ENCODE results near the gene ZCCHC13.
"Not testable (repeated sequence)": the region's sequence is repeated elsewhere in the genome, so short reads cannot be mapped to it uniquely, and the experiment has no call there.

The ZCCHC13 gene

DNA sequence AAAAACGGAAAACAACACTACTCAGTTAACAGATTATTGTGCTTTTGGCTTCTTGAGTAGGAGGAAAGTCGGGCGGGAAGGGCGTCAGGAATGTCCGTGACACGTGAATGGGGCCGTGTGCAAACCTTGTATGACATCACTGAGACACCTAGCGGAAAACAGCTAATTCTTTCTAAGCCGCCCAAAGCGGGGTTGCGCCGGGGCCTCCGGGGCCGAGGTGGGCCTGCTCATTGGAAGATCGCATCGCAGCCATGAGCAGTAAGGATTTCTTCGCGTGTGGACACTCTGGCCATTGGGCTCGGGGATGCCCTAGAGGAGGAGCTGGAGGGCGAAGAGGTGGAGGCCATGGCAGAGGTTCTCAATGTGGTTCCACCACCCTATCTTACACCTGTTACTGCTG lies at the start of gene ZCCHC13:
Gene ZCCHC13 (plus strand): TSS at position 165 of the 400 bp plus-strand sequence. CDS start 87 bp downstream, at position 252.
- DNase-seq = no peak

DNA sequence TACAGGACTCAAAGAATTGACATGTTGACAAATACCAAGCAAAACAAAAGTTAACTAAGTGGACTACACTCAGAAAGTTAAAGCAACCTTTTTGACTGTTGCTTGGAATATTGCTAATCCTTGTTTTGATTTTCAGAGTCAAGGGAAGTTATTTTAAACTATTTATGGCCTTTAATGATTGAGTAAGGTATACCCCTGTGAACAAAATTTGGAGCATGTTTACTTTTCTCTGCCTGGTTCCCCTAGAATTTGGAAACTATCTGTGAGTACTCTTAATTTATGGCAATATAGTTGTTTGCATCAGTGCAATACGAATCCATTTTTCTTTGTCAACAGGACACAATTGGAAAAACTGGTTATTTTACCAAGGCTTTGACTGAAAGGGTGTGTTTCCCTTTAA lies 45.9 kb upstream of the ZCCHC13 start:
- not testable (repeated sequence) for DNase-seq

DNA sequence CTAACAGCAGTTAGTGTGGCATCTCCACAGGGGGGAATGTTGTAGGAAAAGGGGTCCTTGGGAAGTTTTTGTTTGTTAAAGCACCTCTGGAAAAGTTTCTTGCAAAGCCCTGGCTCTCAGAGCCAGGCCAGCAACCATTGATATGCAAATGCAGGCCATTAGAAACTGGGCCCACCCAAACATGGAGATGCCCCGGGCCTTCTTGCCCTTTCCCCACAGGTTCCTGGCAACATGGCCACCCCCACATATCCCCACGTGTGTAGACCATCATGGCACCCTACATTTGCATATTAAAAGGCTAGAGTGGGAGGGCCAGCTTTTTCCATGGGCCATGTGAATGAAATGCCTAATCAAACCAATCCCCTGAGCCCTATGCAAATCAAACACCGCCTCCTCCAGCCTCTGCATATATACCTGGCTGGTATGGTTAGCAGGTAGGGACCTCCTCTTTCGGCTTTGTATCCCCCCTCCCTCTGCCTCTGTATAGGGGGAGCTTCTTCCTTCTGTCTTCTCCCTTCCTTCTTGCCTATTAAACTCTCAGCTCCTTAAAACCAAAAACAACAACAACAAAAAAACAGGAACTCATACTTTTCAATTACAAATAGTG lies 44.0 kb upstream of the ZCCHC13 start:
- DNase-seq = no peak

DNA sequence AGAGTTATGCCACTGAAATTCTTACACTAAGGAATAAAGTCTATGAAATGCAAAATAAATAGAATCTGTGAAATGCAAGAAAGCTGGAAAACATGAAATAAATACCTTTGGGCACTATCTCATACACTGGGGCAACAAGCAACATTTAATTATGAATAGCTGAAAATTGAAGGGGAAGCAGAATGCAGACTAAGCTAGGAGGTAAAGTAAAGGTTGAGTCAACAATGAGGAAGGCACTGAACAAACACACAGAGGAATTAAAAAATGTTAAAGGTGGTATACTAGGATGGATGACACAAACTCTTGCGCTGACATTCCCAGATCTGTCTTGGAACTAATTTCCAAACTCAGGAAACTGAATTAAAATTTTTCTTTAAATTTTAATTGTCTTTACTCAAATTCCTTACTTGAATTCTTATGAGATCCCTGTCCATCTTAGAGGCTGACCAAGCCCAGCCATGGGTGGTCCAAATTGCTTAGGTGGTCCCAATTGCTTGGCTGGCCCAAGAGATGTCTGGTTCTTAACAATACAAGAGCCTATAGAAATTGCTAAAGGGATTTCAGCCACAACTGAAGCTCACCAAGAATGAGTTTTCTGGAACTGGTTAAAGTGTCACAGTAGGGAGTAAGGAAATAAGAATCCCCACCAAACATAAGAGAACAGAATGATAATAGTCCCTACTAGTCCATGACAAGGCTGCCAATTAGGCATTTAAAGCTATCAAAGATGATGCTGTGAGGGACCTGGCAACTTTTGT lies 41.3 kb upstream of the ZCCHC13 start:
- no peak for DNase-seq

DNA sequence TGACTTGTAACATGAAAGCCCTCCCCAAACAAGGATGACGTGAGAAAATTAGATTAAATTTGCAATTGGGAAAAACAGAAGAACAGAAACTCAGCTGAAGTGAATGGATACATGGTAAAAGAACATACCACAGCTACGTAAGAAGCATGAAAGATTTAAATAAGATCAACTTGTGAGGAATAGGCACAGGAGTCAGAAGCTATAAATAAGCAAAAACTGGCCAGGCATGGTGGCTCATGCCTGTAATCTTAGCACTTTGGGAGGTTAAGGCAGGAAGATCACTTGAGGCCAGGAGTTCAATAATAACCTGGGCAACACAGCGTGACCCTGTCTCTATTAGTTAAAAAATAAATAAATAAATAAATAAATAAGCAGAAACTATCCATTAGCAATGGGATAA lies 33.6 kb upstream of the ZCCHC13 start:
- no peak for DNase-seq

DNA sequence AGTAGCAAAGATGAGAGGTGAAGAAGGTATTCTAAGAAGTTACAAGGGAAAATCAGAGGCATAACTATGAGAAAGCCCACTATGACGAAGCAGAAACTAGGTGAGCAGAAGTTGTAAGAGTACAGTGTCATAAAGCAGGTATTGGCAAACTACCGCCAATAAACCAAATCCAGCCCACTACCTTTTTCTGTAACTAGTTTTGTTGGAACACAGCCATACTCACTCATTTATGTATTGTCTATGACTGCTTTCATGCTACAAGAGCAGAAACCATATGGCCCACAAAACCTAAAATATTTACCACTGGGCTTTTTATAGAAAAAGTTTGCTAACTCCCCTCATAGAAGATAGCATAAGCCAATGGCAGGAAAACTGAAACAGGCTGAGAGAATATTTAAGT lies 31.8 kb upstream of the ZCCHC13 start:
- no peak for DNase-seq

DNA sequence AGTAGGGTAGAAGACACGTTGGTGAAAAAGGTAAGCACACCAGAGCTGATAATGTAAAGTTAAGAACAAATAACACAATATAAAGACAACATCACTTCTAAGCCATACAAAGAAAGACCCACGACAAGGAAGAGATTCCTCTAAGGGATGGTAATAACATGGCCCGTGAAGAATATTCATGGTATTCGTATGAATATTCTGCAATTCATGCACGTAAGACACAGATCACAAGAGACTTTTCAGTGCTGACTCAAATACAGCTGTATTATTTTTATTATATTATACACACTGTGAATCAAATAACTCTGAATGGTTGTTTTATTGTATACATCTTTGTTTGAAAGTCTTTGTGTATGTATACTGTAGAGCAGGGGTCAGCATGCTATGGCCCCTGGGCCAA lies 29.5 kb upstream of the ZCCHC13 start:
- DNase-seq = no peak

DNA sequence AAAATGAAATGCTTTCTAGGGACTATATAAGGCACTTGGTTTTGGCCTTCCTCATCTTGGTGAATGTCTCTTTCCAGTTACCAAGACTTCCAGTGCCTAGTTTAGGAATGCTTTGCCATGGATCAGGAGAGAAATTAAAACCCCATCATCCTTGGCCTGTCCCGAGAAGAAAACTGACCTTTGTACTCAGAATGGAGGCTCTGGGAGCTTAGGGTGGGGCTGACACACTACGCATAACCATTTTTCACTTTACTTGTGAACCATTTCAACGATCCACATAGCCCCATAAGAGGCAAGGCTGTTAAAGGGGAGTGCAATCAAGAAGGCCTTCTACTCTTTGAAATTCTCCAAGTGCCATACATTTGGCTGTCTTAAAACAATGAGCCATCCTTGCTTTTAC lies 26.7 kb upstream of the ZCCHC13 start:
- DNase-seq = no peak

DNA sequence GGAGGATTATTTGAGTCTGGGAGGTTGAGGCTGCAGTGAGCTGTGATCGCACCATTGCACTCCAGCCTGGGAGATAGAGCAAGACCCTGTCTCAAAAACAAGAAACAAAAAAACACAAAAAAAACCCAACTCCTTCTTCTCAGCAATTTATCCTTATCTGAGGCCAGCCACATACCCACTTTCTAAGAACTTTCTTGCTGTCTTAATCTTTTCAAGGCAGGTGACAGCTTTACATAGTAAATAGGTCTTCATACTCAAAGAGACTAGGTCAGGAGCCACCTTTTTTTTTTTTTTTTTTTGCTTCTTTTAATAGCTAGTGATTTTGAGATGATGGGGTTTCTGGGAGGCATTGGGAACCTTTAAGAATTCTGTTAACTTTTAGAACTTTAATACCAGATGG lies 26.1 kb upstream of the ZCCHC13 start:
- no peak for DNase-seq

DNA sequence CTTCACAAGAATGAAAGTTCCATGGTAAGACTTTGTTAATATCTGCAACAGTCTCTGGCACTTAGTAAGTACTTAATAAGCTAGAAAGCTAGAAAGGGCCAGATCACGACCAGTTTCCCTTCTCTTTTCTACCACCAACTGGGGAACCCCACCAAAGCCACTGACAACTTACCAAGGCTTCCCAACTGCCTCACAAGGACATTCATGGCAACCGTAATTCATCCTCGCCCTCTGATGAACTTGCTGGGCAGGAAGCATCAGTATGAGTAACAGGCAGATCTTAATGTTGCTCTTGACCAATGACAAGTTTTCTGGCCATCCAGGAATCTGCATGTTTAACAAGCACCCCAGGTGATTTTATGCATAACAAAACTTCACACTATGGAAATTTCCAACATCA lies 23.2 kb upstream of the ZCCHC13 start:
- DNase-seq = no peak

DNA sequence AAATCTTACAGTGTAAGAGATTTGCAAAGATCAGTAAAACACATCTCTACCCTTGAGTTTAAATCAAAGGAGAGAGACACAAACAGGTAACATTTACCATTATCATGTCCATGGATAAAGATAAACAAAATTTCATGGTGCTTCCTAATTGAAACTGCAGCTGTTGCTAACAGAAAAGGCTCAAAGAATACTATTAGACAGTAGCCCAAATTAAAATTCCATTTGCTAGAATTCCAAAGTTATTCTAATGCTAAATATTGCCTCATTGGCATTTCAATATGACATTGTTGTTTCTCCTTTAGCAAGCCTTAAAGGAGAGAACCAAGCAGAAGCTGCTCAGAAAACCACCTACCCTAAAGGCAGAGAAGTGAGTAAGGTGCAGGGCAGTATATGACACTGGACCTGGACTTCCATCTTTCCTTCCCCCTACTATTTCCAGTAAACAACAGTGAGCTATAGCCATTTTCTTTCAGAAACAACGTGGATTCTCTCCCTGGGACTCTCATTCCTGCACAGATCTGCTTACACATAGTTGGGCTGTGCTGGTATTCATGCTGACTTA lies 19.5 kb upstream of the ZCCHC13 start:
- DNase-seq = no peak

DNA sequence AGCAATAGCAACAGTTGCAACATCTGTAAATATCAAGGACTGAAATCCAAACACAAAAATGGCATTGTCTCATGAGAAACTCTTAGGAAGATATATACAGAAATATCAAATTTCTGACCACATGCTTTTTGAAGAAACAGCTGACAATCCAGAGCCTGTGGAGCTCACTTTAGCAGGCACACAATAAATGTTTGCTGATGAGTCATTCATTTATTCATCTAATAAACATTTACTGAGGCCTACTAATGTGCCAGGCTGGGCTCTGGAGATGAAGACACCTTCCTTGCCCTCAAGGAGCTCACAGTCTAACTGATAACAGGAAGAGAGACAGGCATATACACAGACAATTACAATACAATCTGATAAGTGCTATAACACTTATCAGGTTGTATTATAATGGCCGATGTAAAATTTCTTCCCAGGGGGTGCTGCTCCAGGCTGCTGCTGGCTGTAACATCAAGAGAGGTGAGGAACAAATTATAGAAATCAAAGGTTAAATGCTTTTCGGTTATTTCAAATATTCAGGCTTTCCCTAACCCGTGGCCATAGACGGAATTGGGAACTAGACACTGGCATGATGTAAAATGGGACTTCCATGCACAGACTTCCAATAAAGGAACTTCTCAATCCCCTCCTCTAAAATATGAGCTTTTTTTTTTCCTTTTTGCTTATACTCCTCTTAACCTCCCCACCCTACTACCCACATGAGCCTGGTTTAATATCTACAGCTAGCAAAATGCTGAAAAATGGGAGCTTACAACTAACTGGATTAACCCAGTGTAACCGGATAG lies 16.8 kb upstream of the ZCCHC13 start:
- no peak for DNase-seq

DNA sequence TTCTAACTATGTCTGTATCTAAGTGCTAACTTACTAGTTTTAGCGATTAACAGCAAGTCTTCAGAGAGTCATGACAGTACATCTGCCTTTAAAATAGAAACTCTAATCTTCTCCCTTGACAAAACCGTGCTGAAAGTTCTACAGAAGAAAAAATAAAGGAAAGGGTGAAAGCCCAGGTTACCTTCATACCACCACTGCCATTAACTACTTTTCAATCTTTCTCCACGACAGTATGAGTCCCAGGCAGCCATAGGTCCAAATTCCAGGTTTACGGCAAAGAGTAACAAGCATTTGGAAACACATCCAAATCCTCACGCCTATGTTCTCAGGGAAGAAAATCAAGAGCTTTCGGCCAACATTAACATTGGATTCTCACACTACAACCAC lies 12.4 kb upstream of the ZCCHC13 start:
- DNase-seq = no peak

DNA sequence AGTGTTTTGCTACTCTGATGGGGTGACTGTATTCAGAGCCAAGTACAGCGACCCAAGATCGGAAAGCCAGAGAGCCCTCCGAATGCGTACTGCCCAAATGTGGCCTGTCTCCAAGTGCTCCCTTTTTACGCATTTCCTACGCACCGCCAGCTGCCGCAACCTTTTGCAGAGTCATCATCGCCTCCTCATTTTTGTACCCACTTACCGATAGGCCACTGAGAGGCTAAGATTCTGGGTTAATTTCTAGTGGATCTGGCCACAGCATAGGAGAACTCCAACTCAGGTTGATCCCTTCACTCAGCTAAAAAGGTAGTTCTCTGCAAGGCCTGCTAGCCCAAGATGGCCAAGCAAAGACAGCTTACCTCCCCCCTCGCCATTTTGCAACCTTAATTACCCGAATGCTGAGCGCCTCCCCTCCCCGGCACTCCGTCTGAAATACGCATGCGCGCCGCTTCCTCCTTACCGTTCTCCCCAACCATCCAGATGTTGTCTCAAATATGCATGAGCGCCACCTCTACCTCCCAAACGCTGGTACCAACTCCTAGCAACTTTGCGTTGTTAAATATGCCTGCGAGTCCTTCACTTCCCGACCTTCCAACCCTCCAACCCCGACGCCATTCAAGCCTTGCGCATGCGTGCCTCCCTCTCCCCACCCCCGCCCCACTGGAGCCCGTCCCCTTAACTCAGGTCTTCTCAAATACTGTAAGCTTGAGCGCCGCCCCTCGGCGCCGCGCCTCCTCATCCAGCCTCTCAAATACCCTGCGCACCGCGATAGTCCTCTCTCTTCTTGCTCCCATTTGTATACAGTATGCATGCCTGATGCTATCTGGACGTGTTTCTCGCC lies 11.8 kb upstream of the ZCCHC13 start:
- DNase-seq = peak; percentile 3 to 80

DNA sequence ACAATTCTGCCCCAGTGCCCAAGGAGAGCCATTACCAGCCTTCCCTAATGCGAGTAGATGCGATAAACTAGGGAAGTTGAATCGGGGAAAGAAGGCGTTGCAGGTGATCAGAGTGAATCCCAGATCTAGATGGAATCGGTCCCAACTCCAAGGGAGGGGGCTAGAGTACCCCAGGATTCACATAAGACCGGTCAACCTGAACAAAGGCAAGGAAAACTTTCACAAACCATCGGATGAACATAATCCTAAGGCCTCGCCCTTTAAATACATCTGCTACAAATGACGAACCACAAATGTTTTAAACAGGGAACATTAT lies 11.2 kb upstream of the ZCCHC13 start:
- no peak for DNase-seq

DNA sequence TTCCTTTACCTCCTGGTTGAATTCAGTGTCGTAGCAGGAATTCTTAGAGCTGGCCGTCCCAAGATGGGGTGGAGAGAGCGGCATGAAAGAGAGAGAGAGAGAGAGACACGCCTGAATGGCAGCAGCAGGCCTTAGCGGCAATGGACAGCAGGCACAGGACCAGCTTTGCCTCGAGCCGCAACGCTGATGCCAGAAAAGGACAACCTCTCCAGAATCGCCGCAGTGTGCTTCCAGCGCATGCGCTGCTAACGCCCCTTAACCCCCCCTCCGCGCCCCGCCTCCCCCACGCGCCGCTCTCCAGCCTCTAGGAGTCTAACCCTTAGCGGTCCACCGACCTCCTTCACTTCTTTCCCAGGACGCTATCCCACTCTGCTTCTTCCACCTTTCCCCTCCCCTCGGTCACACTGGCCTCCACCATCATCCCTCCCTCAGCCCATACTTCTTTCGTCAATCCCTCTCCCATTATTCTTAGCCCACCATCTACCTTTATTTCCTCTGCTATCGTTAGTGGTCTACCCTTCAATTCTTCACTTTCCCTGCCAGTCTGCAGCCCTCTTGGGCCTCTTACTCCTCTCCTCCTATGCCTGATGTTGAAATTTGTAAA lies 10.5 kb upstream of the ZCCHC13 start:
- peak in 1 of 2 experiments; percentile 17 for DNase-seq

DNA sequence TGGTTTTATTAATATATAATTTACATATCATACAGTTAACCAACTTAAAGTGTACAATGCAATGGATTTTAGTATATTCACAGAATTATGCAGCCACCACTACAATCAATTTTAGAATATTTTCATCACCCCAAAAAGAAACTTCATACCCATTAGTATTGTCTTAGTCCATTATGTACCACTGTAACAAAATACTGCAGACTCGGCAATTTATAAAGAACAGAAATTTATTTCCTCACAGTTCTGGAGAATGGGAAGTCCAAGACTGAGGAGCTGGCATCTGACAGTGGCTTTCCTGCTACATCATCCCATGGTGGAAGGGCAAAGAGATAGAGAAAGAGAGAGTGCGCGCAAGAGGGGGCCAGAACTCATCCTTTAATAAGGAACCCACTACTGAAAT lies 8.9 kb upstream of the ZCCHC13 start:
- DNase-seq = no peak

DNA sequence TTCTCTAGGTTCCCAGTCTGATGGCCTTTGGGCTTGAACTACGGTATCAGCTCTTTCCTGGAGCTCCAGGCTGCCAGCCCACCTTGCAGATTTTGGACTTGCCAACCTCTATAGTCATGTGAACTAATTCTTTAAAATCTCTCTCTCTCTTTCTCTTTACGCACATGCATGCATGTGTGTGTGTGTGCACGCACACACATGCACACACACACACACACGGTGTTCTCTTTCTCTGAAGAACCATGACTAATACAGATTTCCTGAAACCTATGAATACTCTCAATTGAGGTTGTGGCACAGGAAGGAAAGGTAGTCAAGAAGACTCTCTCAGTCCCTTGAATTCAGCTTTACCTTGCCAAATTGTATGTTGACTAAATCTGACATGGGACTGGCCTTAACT lies 6.2 kb upstream of the ZCCHC13 start:
- DNase-seq = no peak

DNA sequence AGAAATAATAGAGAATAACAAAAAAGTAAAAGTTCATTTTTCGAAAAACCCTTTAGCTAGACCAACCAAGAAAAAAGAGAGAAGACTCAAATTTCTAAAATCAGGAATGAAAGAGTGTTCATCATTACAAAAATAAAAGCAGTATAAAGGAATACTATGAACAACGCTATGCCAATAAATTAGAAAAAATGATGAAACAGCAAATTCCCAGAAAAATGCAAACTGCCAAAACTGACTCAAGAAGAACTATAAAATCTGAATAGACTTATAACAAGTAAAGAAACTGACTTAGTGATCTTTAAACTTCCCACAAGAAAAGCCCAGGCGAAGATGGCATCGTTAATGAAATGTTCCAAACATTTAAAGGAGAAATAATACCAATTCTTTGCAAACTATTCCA lies 3.1 kb upstream of the ZCCHC13 start:
- DNase-seq = no peak

DNA sequence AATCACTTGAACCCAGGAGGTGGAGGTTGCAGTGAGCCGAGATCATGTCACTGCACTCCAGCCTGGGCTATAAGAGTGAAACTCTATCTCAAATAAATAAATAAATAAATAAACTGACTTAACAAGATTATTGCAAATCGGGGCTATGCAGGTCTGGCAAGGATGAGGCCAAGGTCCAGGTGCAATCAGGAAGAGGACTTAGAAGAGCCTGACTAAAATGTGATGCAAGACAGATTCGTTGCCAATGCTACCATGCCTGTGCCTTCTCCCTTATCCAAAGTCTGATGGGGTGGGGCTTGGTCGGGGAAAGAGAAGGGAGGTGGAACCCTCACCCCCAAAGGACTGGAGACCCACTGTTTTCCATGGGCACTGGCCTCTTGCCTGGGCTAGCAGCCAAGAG lies 14.7 kb downstream of the ZCCHC13 start:
- DNase-seq = no peak

DNA sequence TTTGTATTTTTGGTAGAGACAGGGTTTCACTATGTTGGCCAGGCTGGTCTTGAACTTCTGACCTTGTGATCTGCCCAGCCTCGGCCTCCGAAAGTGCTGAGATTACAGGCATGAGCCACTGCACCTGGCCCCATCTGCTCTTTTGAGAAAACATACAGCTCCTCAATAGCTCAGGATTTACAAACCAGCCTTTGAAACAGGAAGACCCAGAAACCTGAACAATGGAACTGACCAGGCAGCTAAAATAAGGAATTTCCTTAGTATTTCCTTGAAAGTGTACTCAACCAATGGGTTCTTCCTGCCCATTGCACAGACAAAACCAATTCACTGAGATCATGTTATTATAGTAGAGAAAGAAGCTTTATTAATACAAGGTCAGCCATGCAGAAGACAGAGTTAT lies 15.3 kb downstream of the ZCCHC13 start:
- DNase-seq = not testable (repeated sequence)

DNA sequence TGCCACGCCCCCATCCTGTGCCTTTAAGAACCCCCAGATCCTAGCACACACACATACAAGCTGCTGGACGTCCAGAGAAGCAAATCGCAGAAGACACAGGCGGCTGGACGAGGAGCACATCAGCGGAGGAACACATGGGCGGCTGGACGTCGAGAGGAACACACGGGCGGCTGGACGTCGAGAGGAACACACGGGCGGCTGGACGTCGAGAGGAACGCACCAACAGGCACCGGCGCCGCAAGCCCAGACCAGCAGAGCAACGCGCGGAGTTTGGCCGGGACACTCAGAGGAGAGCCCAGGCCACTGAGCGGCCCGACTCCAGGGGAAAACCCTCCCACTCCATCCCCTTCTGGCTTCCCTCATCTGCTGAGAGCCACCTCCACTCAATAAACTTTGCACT lies 17.2 kb downstream of the ZCCHC13 start:
- DNase-seq = no peak

DNA sequence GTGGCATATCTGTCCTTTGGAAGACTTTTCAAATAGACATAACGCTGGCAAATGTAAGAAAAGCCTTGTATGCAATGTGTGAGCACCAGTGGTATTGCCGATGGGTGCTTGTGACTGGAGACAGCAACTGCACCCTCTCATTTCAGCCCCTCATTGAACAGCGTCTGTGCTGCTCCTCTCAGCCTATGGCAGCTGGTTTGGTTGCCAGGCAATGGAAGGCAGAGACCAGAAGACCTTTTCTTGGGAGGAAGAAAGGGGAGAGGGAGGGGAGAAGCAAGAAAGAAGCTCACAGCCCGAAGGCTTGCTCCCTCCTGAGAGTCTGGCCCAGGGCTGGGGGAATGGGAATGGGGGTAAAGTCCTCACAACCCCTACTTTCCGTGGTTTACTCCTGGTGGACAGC lies 20.2 kb downstream of the ZCCHC13 start:
- DNase-seq = no peak

Measured in cerebellar nuclear complex (tissue), 1 donor.